PC-9 (cell line): ENCODE measurements around the gene AMN1.
"Not testable (repeated sequence)": the region's sequence is repeated elsewhere in the genome, so short reads cannot be mapped to it uniquely, and the experiment has no call there.

Experiments
- EZH2 ChIP-seq: fragments of 200-600 bp; sonication (generic); IDR thresholded peaks from 2 replicates; pipeline ENCODE4 v1.8.0; 2017; ENCODE audit warnings: antibody characterized with exemption, low read depth
- TF ChIP-seq, protein P1 (sequence below): fragments of 200-600 bp; sonication (generic); conservative IDR thresholded peaks from 2 replicates; pipeline ENCODE4 v1.6.1; 2017; ENCODE audit warnings: mixed run types, antibody characterized with exemption, mild to moderate bottlenecking, moderate library complexity

DNA sequence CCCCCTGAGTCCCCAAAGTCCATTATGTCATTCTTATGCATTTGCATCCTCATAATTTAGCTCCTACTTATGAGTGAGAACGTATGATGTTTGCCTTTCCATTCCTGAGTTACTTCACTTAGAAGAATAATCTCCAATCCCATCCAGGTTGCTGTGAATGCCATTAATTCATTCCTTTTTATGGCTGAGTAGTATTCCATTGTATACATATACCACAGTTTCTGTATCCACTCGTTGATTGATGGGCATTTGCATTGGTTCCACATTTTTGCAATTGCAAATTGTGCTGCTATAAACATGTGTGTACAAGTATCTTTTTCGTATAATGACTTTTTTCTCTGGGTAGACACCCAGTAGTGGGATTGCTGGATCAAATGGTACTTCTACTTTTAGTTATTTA, 38.9 kb downstream of the AMN1 start:
- not testable (repeated sequence) for TF ChIP-seq EZH2
- TF ChIP-seq, protein P1, sequence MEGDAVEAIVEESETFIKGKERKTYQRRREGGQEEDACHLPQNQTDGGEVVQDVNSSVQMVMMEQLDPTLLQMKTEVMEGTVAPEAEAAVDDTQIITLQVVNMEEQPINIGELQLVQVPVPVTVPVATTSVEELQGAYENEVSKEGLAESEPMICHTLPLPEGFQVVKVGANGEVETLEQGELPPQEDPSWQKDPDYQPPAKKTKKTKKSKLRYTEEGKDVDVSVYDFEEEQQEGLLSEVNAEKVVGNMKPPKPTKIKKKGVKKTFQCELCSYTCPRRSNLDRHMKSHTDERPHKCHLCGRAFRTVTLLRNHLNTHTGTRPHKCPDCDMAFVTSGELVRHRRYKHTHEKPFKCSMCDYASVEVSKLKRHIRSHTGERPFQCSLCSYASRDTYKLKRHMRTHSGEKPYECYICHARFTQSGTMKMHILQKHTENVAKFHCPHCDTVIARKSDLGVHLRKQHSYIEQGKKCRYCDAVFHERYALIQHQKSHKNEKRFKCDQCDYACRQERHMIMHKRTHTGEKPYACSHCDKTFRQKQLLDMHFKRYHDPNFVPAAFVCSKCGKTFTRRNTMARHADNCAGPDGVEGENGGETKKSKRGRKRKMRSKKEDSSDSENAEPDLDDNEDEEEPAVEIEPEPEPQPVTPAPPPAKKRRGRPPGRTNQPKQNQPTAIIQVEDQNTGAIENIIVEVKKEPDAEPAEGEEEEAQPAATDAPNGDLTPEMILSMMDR: not testable (repeated sequence)
